ENCODE results near the gene PRRX1.

PRRX1 gene

GRCh38 chr1:170624146-170624545 is 39.8 kb upstream of the PRRX1 start:
- TF ChIP-seq CTCF (IDR thresholded peaks at IDR 0.05; ENCODE audit: low read depth, low read length), result no peak
- no peak for DNase-seq (ENCODE audit: extremely low read depth, low read depth)

GRCh38 chr1:170630977-170631376 is 33.0 kb upstream of the PRRX1 start:
- TF ChIP-seq CTCF (IDR thresholded peaks at IDR 0.05; ENCODE audit: low read depth, low read length), result no peak
- DNase-seq (ENCODE audit: extremely low read depth, low read depth), result no peak

DNA sequence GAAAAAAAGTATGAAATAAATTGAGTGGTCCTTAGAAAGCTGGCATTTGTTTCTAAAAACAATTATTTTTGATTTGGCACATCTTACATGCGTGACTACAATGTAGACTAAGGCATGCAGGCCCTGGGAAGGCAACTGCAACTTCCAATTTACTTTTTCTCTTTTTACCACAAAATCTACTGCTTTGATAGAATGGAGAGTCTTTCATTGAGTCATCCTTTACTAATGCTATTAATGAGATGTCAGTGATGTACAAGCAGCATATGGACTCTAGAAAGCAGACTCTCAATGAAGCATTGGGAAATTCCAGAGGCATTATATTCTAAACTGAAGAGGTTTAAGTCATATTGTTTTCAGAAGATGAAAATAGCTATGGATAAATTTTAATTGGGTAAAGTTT is 29.6 kb upstream of the PRRX1 start:
- no peak for DNase-seq (ENCODE audit: extremely low read depth, low read depth)
- TF ChIP-seq CTCF (IDR thresholded peaks at IDR 0.05; ENCODE audit: low read depth, low read length), result no peak

DNA sequence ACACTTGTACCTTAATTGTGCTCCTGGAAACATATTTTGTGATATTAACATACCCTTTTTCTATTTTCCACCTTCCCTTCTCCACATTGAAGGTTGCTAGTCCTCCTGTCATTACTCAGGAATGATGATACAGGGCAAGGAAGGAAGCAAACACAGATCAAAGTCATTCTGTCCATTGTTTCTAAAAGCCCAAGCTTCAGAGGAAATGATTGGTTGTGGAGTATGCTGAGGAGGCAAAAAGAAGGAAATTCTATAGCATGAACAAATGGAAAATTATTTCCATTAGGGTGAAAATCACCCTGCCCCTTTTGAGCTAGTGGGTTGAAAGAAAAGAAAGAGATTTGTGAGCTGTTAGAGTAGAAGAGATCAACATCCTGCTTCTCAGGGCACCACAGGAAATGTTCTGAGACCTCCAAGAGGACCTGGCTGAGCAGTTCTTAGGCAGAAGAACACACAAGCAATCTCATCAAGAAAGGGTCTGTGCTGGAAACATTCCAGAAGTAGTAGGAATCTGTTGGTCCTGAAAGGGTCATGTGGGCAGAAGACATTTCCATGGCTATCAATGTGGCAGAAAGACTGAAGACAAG is 29.0 kb upstream of the PRRX1 start:
- DNase-seq (ENCODE audit: extremely low read depth, low read depth), result no peak
- TF ChIP-seq CTCF (IDR thresholded peaks at IDR 0.05; ENCODE audit: low read depth, low read length), result no peak

- no peak for TF ChIP-seq CTCF (IDR thresholded peaks at IDR 0.05; ENCODE audit: low read depth, low read length)
- DNase-seq (ENCODE audit: extremely low read depth, low read depth), result no peak
These were observed 23.4 kb upstream of the PRRX1 start for GRCh38 chr1:170640581-170640980.

DNA sequence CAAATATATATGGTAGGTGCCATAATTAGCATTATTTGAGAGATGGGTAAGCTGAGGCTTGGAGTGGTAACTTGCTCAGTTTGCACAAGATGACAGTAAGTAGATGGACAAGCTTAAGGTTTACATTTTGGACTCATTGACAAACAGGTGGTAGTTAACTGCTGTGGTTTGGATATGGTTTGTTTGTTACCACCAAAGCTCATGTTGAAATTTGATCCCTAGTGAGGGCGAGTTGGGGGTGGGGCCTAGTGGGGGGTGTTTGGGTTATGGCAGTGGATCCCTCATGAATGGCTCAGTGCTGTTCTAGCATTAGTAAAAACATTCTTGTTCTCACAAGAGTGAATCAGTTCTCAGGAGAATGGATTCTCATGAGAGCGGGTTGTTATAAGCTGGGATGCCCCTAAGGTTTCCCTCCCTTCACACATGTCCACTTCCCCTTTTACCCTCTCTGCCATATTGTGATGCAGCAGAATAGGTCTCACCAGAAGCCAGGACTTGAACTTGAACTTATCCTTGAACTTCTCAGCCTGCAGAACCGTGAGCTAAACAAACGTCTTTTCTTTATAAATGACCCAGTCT is 6.6 kb upstream of the PRRX1 start:
- TF ChIP-seq CTCF (IDR thresholded peaks at IDR 0.05; ENCODE audit: low read depth, low read length), result no peak
- DNase-seq (ENCODE audit: extremely low read depth, low read depth), result no peak

DNA sequence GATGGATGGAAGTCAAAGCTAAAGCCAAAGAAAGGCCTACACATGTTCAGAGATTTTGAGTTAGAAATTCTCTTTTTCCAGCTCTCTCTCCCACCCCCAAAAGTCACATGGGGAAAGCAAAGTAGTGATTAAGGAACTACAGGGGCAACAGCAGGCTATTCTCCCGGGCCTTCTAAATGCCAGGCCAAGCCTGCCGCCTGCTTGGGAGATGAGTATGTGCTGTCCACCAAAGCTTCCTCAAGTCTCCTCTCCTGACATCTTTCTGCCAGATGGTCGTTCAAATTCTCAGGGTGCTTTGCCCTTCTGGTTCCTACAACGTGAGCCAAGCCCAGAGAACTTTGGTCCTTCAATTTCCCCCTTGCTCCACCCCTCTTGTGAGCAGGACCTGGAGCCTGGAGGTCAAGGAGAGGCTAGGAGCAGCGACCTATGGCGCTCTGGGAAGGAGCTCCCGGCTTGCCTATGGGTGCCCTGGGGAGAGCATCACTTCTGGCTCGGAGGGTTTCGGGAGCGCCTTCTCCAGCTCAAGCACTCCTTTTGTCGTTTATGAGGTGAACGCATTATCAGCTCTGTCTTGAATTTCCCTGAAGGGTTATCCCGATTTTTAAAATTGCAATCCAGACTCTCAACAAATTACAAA is 4.4 kb upstream of the PRRX1 start:
- TF ChIP-seq CTCF (IDR thresholded peaks at IDR 0.05; ENCODE audit: low read depth, low read length), result peak; percentile 43
- no peak for DNase-seq (ENCODE audit: extremely low read depth, low read depth)
